GM12892 (cell line): ENCODE results near the gene MYL2.

Experiments
- POLR2A ChIP-seq: IDR thresholded peaks from 2 replicates; pipeline ENCODE4 v1.6.1; 2011; ENCODE audit warnings: low read depth, low read length, control low read depth
- POLR2AphosphoS5 ChIP-seq: IDR thresholded peaks from 2 replicates; pipeline ENCODE4 v1.6.1; 2011; ENCODE audit warnings: low read depth, low read length, control low read depth

DNA sequence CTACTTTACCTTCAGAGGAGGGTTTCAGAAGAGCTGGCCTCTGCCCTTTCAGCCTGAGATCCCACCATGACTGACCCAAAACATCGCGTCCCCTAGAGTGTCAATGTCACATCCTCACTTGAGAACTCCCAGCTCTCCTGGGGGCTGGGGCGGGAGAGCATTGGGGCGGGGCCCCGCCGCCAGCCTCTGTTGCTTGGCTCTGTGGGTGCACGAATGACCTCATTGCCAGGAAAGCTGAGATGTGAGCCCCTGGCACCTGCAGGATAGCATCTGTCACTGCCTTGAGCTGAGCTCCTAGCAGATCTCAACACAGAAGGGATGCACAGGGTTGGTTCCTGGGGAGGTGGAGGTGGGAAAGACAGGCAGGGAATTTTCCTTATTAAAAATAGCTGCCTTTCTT lies 20.6 kb upstream of the MYL2 start:
- TF ChIP-seq POLR2AphosphoS5 (no peak), POLR2A (no peak)
